COLO829 (cell line): ENCODE results near the gene TUBD1.

Experiments used
- DNase-seq: peaks from one replicate; pipeline ENCODE4 v3.0.0; 2012; ENCODE audit warnings: low spot score

TUBD1 gene

GRCh38 chr17:59815965-59816364 lies 76.8 kb downstream of the TUBD1 start:
- no peak for DNase-seq

- DNase-seq: no peak
Measured at GRCh38 chr17:59814685-59815084, 78.1 kb downstream of the TUBD1 start.

GRCh38 chr17:59814276-59814675 lies 78.5 kb downstream of the TUBD1 start:
- DNase-seq: no peak

GRCh38 chr17:59812139-59812538 lies 80.6 kb downstream of the TUBD1 start:
- no peak for DNase-seq

- DNase-seq: no peak
Measured at GRCh38 chr17:59811209-59811608, 81.5 kb downstream of the TUBD1 start.

- DNase-seq: peak; percentile 60
Measured at GRCh38 chr17:59810894-59811153, 81.9 kb downstream of the TUBD1 start.
